Measurements from ENCODE around the gene RBM33. TPM values are rescaled to one million over a fixed set of nuclear protein-coding genes. Genes with fewer than 3 reads are reported as not detected.

The RBM33 gene
- total and polyA plus RNA-seq, 2 of the 8 experiments (the other 6 are each of a cell fraction or from before 2014, with no cell fraction given): 16.5 to 64.6 TPM

DNA sequence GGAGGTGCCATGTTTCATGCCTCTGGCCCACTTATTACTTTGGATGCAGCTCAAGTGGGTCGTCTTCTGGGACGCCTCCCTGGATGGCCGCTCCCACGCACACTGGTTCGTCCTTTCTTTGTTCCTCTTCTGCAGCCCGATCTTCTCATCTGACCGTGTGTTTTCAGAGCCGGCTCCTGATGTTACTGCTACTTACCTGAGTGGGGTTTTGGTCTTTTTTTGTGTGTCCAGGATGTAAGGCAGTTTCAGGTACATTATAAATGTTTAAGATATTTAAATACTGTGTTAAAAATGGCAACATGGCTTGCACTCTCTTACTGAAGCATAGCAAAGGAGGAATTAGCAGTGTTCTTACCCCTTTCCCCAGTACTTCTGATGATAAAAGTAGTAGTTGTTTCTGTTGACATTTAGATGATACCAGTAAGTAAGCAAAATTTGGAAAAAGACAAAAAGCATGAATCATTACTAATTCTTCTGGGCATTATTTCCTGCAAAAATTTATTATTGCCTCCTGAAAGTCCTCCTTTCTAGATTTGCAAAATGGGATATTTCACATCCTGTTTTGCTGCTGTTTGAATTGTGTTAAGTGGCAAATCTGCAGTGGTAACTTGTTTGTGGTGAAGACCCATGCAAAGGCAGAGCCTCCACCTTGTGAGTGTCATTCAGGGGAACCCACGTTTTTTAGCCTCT, 108.4 kb downstream of the RBM33 start (continued):
- TF ChIP-seq POU5F1 (IDR thresholded peaks at IDR 0.05; ENCODE audit: low read depth, low read length) (no peak), SIN3A (conservative IDR thresholded peaks at IDR 0.05 in 1 of 2, IDR thresholded peaks at IDR 0.05 in 1 of 2; ENCODE audit: low read depth in 1 of 2, low read length in 2 of 2) (no peak), TAF1 (IDR thresholded peaks at IDR 0.05; ENCODE audit: low read depth, low read length) (no peak), EZH2 (IDR thresholded peaks at IDR 0.05; ENCODE audit: low read depth, low read length, severe bottlenecking) (no peak), FOSL1 (IDR thresholded peaks at IDR 0.05; ENCODE audit: insufficient read depth, low read depth, low read length) (no peak), HDAC6 (IDR thresholded peaks at IDR 0.05; ENCODE audit: low read depth, low read length) (no peak), CEBPB (IDR thresholded peaks at IDR 0.05; ENCODE audit: low read depth, low read length) (no peak)
